Activated T-helper 1 cell treated with anti-CD3 and anti-CD28 coated beads, Interleukin-12 subunit alpha, Interleukin-12 subunit beta, Interleukin-2, Interleukin-4 antibody, amounts not matched to agents 30 ng/mL and 10 ng/mL and 1 ng/mL, durations not matched to agents 14 hours and 24 hours and 36 hours (primary cell): ENCODE measurements around the gene PLCB4. TPM values are rescaled to one million over a fixed set of nuclear protein-coding genes. Genes with fewer than 3 reads are reported as not detected.
"Not testable (repeated sequence)": the region's sequence is repeated elsewhere in the genome, so short reads cannot be mapped to it uniquely, and the experiment has no call there.

Experiments used
- DNase-seq: peaks from one replicate; pipeline ENCODE4 v3.0.0; 2021; ENCODE audit warnings: low spot score
- H3K27ac Mint-ChIP-seq: one replicate; pipeline ENCODE4 v1.8.0; 2021; ENCODE audit warnings: mild to moderate bottlenecking, mixed read lengths
- H3K27me3 Mint-ChIP-seq: one replicate; pipeline ENCODE4 v1.8.0; 2022; ENCODE audit warnings: mild to moderate bottlenecking, moderate library complexity, mixed read lengths; ENCODE audit not compliant: insufficient read depth
- H3K36me3 Mint-ChIP-seq: one replicate; pipeline ENCODE4 v1.8.0; 2021; ENCODE audit warnings: low read depth, mixed read lengths
- H3K4me1 Mint-ChIP-seq: one replicate; pipeline ENCODE4 v1.8.0; 2021; ENCODE audit warnings: low read depth, mixed read lengths
- H3K4me3 Mint-ChIP-seq: one replicate; pipeline ENCODE4 v1.8.0; 2021; ENCODE audit warnings: mild to moderate bottlenecking, moderate library complexity, mixed read lengths
- H3K9me3 Mint-ChIP-seq: one replicate; pipeline ENCODE4 v1.8.0; 2021; ENCODE audit warnings: mixed read lengths
- intact Hi-C: fragments of 100-400 bp; cut with micrococcal nuclease; formaldehyde crosslinking; loops from one replicate; pipeline ENCODE4 v1.15.1; 2024
- total RNA-seq: library from RNA; stranded (reverse); gene quantifications from 2 replicates; pipeline ENCODE4 v1.2.3, GENCODE V29; 2022

The PLCB4 gene
- total RNA-seq, 1 donor from 2014 or later = not detected

DNA sequence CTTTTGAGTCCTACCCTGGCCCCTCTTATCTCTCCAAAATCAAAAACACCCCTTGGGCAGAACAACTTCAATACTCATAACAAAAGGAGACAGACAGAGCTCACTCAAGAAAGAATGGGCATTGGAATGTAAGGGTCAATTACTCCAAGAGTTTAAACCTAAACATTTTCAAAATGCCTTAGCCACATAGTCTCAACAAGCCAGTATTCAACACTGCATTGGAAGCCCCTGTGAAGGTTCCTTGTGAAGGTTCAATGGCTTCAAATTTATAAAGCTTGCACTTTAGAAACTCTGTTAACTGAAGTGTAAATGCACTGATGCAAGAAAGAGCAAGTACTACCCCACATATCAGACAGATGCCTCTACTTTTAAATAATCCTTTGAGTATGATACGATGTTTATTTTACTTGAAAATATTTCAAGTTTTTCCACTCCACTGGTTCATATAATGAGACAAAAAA, 306.4 kb downstream of the PLCB4 start:
- no peaks in the 10 kb centered on the region for H3K27me3 Mint-ChIP-seq
- DNase-seq = no peak
- intact Hi-C loops = no loop called here
- no peaks in the 10 kb centered on the region for H3K9me3 Mint-ChIP-seq
- H3K4me1 Mint-ChIP-seq = no peaks in the 10 kb centered on the region
- no peak overlapping the region for H3K4me3 Mint-ChIP-seq
- H3K36me3 Mint-ChIP-seq = no peaks in the 10 kb centered on the region
- no peak overlapping the region for H3K27ac Mint-ChIP-seq

GRCh38 chr20:9377007-9377406, 308.1 kb downstream of the PLCB4 start:
- H3K9me3 Mint-ChIP-seq = no peaks in the 10 kb centered on the region
- DNase-seq = no peak
- no peaks in the 10 kb centered on the region for H3K27me3 Mint-ChIP-seq
- H3K36me3 Mint-ChIP-seq = no peaks in the 10 kb centered on the region
- intact Hi-C loops = no loop called here
- H3K4me1 Mint-ChIP-seq = no peaks in the 10 kb centered on the region
- no peak overlapping the region for H3K27ac Mint-ChIP-seq
- no peak overlapping the region for H3K4me3 Mint-ChIP-seq

- H3K36me3 Mint-ChIP-seq, H3K27ac Mint-ChIP-seq, DNase-seq, H3K27me3 Mint-ChIP-seq, H3K4me1 Mint-ChIP-seq, H3K9me3 Mint-ChIP-seq, intact Hi-C loops, H3K4me3 Mint-ChIP-seq: not testable (repeated sequence)
Measured at GRCh38 chr20:9385345-9386310, 316.7 kb downstream of the PLCB4 start.

DNA sequence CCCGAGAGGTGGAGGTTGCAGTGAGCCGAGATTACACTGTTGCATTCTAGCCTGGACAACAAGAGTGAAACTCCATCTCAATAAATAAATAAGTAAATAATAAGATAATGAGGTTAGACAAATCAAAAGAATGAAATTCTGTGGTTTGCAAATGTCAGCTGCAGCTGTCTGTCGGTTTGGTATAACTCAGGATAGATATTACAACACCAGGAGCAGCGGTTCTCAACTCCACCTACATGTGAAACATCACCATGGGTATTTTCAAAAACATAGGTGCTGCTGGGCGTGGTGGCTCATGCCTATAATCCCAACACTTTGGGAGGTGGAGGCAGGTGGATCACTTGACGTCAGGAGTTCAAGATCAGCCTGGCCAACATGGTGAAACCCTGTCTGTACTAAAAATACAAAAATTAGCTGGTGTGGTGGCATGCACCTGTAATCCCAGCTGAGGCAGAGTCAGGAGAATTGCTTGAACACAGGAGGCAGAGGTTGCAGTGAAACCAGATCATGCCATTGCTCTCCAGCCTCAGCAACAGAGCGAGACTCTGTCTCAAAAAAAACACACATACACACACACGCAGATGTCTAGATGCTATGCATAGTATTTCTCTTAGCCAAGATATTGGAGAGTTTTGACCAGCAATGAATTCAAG, 319.4 kb downstream of the PLCB4 start:
- Mint-ChIP-seq H3K36me3 (no peaks in the 10 kb centered on the region), H3K27ac (no peak overlapping the region), H3K27me3 (no peaks in the 10 kb centered on the region), H3K9me3 (peaks cover 3% of the 10 kb centered on the region), H3K4me1 (no peaks in the 10 kb centered on the region), H3K4me3 (no peak overlapping the region)
- intact Hi-C loops = no loop called here
- no peak for DNase-seq

DNA sequence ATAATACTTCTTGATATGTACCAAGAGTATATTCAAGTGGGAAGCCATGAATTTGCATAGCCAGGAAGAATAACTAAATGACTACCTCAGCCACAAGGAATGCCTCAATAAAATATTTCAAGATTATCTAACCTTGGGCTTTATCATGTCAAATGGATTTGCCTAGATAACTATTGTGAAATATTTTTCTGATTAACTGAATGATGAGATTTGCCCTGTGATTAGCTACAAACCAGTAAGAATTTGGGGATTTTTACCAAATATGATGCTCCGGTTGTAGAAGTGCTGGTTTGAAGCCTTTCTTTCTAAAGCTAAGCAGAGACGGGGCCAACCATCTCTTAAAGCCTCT, 319.9 kb downstream of the PLCB4 start:
- Mint-ChIP-seq H3K9me3 (peaks cover 3% of the 10 kb centered on the region), H3K4me3 (no peak overlapping the region), H3K4me1 (no peaks in the 10 kb centered on the region), H3K36me3 (no peaks in the 10 kb centered on the region), H3K27ac (no peak overlapping the region), H3K27me3 (no peaks in the 10 kb centered on the region)
- intact Hi-C loops = no loop called here
- no peak for DNase-seq

DNA sequence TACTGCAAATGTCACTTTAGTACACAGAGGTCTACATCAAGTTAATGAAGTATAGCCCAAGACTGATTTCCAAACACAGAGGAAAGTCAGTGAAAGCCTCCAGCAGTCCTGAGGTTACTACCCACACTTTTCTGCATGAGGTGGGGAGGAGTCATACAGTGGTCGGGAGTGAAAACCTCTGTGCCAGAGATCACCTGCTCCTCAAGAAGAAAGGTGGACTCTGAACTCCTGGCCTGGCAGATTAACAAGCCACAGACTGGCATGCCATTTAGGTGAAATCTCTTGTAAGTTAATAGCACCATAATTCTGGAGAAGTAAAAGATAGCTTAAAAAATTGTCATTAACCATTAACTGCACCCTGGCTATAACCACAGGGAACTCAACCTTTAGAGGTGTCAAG, 320.5 kb downstream of the PLCB4 start:
- Mint-ChIP-seq H3K27me3 (no peaks in the 10 kb centered on the region), H3K36me3 (no peaks in the 10 kb centered on the region), H3K9me3 (peaks cover 3% of the 10 kb centered on the region), H3K4me3 (no peak overlapping the region), H3K27ac (no peak overlapping the region), H3K4me1 (no peaks in the 10 kb centered on the region)
- DNase-seq = no peak
- intact Hi-C loops = no loop called here

GRCh38 chr20:9390441-9390840, 321.6 kb downstream of the PLCB4 start:
- no peaks in the 10 kb centered on the region for H3K27me3 Mint-ChIP-seq
- intact Hi-C loops = no loop called here
- H3K27ac Mint-ChIP-seq = no peak overlapping the region
- no peaks in the 10 kb centered on the region for H3K9me3 Mint-ChIP-seq
- no peak overlapping the region for H3K4me3 Mint-ChIP-seq
- DNase-seq = no peak
- H3K36me3 Mint-ChIP-seq = no peaks in the 10 kb centered on the region
- no peaks in the 10 kb centered on the region for H3K4me1 Mint-ChIP-seq

GRCh38 chr20:9392892-9393857, 324.3 kb downstream of the PLCB4 start:
- H3K4me3 Mint-ChIP-seq = no peak overlapping the region
- no peaks in the 10 kb centered on the region for H3K4me1 Mint-ChIP-seq
- no peaks in the 10 kb centered on the region for H3K36me3 Mint-ChIP-seq
- no peaks in the 10 kb centered on the region for H3K9me3 Mint-ChIP-seq
- intact Hi-C loops = no loop called here
- no peak overlapping the region for H3K27ac Mint-ChIP-seq
- no peaks in the 10 kb centered on the region for H3K27me3 Mint-ChIP-seq
- DNase-seq = no peak

GRCh38 chr20:9395971-9396370, 327.1 kb downstream of the PLCB4 start:
- DNase-seq = no peak
- intact Hi-C loops = no loop called here
- H3K27ac Mint-ChIP-seq = no peak overlapping the region
- no peaks in the 10 kb centered on the region for H3K4me1 Mint-ChIP-seq
- no peaks in the 10 kb centered on the region for H3K9me3 Mint-ChIP-seq
- H3K36me3 Mint-ChIP-seq = no peaks in the 10 kb centered on the region
- no peak overlapping the region for H3K4me3 Mint-ChIP-seq
- H3K27me3 Mint-ChIP-seq = no peaks in the 10 kb centered on the region

DNA sequence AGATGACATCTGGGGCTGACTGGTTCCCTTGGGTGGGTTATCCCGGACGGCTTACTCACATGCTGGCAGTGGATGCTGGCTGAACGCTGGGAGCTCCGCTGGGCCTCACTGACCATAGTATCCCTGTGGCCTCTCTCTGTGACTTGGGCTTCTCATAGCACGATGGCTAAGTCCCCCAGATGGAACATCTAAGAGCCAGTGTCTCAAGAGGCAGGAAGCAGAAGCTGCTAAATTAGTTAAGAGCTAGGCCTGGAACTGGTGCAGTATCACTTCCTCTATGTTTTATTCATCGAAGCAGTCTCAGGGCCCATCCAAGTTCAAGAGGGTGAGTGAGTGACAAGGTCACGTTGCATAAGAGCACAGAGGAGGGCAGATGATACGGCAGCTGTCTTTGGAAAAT, 329.0 kb downstream of the PLCB4 start:
- H3K36me3 Mint-ChIP-seq = no peaks in the 10 kb centered on the region
- intact Hi-C loops = no loop called here
- no peak overlapping the region for H3K27ac Mint-ChIP-seq
- no peaks in the 10 kb centered on the region for H3K9me3 Mint-ChIP-seq
- no peak for DNase-seq
- no peak overlapping the region for H3K4me3 Mint-ChIP-seq
- H3K4me1 Mint-ChIP-seq = no peaks in the 10 kb centered on the region
- no peaks in the 10 kb centered on the region for H3K27me3 Mint-ChIP-seq

- no peak for DNase-seq
- H3K4me3 Mint-ChIP-seq = no peak overlapping the region
- H3K9me3 Mint-ChIP-seq = no peaks in the 10 kb centered on the region
- no peaks in the 10 kb centered on the region for H3K27me3 Mint-ChIP-seq
- H3K4me1 Mint-ChIP-seq = no peaks in the 10 kb centered on the region
- H3K36me3 Mint-ChIP-seq = no peaks in the 10 kb centered on the region
- intact Hi-C loops = no loop called here
- no peak overlapping the region for H3K27ac Mint-ChIP-seq
Measured at GRCh38 chr20:9398882-9399281, 330.0 kb downstream of the PLCB4 start.

- Mint-ChIP-seq H3K4me1 (no peaks in the 10 kb centered on the region), H3K27me3 (no peaks in the 10 kb centered on the region), H3K4me3 (no peak overlapping the region), H3K36me3 (no peaks in the 10 kb centered on the region), H3K9me3 (no peaks in the 10 kb centered on the region), H3K27ac (no peak overlapping the region)
- no peak for DNase-seq
- intact Hi-C loops = no loop called here
Measured at GRCh38 chr20:9399322-9399721, 330.4 kb downstream of the PLCB4 start.
